ENCODE results near the gene TDRD7. TPM values are rescaled to one million over a fixed set of nuclear protein-coding genes. Genes with fewer than 3 reads are reported as not detected.
A peak's percentile ranks its signal among the peaks of the same experiment; 100 is the strongest.
"Not testable (repeated sequence)": the region's sequence is repeated elsewhere in the genome, so short reads cannot be mapped to it uniquely, and the experiment has no call there.

TDRD7 gene
- polyA plus RNA-seq, 2 donors, result 5.2 to 6.7 TPM

GRCh38 chr9:97437051-97437600 lies 25.2 kb downstream of the TDRD7 start:
- Histone ChIP-seq H3K36me3 (ENCODE audit: control insufficient read depth in 2 of 2, insufficient read depth in 2 of 2, low read length in 1 of 2) (peaks cover 2% of the 10 kb centered on the region in 2 donors), H3K27me3 (ENCODE audit: control insufficient read depth in 1 of 2, insufficient read depth in 2 of 2, low read length in 2 of 2) (no peaks in the 10 kb centered on the region), H3K27ac (ENCODE audit: low read depth in 2 of 2, low read length in 1 of 2) (no peak overlapping the region), H3K4me3 (ENCODE audit: low read depth in 1 of 2, low read length in 2 of 2) (no peak overlapping the region), H3K9me3 (ENCODE audit: control insufficient read depth in 2 of 2, insufficient read depth in 1 of 2, low read depth in 1 of 2, low read length in 1 of 2) (no peaks in the 10 kb centered on the region), H3K4me1 (ENCODE audit: control insufficient read depth in 2 of 2, insufficient read depth in 2 of 2, low read length in 1 of 2) (no peaks in the 10 kb centered on the region)
- WGBS, 2 donors, result 72 to 89% methylated on average over 1 of the region's 1 CpG

- WGBS, 2 donors, result 69 to 83% methylated on average over 2 of the region's 2 CpGs
- no peaks in the 10 kb centered on the region for H3K27me3 ChIP-seq (ENCODE audit: control insufficient read depth in 1 of 2, insufficient read depth in 2 of 2, low read length in 2 of 2)
- no peak overlapping the region for H3K27ac ChIP-seq (ENCODE audit: low read depth in 2 of 2, low read length in 1 of 2)
- H3K4me3 ChIP-seq (ENCODE audit: low read depth in 1 of 2, low read length in 2 of 2), result no peak overlapping the region
- no peaks in the 10 kb centered on the region for H3K4me1 ChIP-seq (ENCODE audit: control insufficient read depth in 2 of 2, insufficient read depth in 2 of 2, low read length in 1 of 2)
- no peaks in the 10 kb centered on the region for H3K9me3 ChIP-seq (ENCODE audit: control insufficient read depth in 2 of 2, insufficient read depth in 1 of 2, low read depth in 1 of 2, low read length in 1 of 2)
- H3K36me3 ChIP-seq (ENCODE audit: control insufficient read depth in 2 of 2, insufficient read depth in 2 of 2, low read length in 1 of 2), result peaks cover 2% of the 10 kb centered on the region in 2 donors
These were observed 26.4 kb downstream of the TDRD7 start for GRCh38 chr9:97438257-97438656.

- Histone ChIP-seq H3K27ac (ENCODE audit: low read depth in 2 of 2, low read length in 1 of 2) (no peak overlapping the region), H3K9me3 (ENCODE audit: control insufficient read depth in 2 of 2, insufficient read depth in 1 of 2, low read depth in 1 of 2, low read length in 1 of 2) (no peaks in the 10 kb centered on the region), H3K4me3 (ENCODE audit: low read depth in 1 of 2, low read length in 2 of 2) (no peak overlapping the region), H3K4me1 (ENCODE audit: control insufficient read depth in 2 of 2, insufficient read depth in 2 of 2, low read length in 1 of 2) (no peaks in the 10 kb centered on the region), H3K27me3 (ENCODE audit: control insufficient read depth in 1 of 2, insufficient read depth in 2 of 2, low read length in 2 of 2) (no peaks in the 10 kb centered on the region), H3K36me3 (ENCODE audit: control insufficient read depth in 2 of 2, insufficient read depth in 2 of 2, low read length in 1 of 2) (peaks cover 2% of the 10 kb centered on the region in 2 donors)
These were observed 26.8 kb downstream of the TDRD7 start for GRCh38 chr9:97438666-97439065.

GRCh38 chr9:97440160-97440559 lies 28.3 kb downstream of the TDRD7 start:
- no peaks in the 10 kb centered on the region for H3K27me3 ChIP-seq (ENCODE audit: control insufficient read depth in 1 of 2, insufficient read depth in 2 of 2, low read length in 2 of 2)
- WGBS, 2 donors, result 82 to 87% methylated on average over 1 of the region's 1 CpG

GRCh38 chr9:97441729-97442128 lies 29.8 kb downstream of the TDRD7 start:
- Histone ChIP-seq H3K36me3 (ENCODE audit: control insufficient read depth in 2 of 2, insufficient read depth in 2 of 2, low read length in 1 of 2) (peaks cover 2% of the 10 kb centered on the region in 2 donors), H3K27me3 (ENCODE audit: control insufficient read depth in 1 of 2, insufficient read depth in 2 of 2, low read length in 2 of 2) (no peaks in the 10 kb centered on the region), H3K4me3 (ENCODE audit: low read depth in 1 of 2, low read length in 2 of 2) (no peak overlapping the region), H3K4me1 (ENCODE audit: control insufficient read depth in 2 of 2, insufficient read depth in 2 of 2, low read length in 1 of 2) (no peaks in the 10 kb centered on the region), H3K9me3 (ENCODE audit: control insufficient read depth in 2 of 2, insufficient read depth in 1 of 2, low read depth in 1 of 2, low read length in 1 of 2) (no peaks in the 10 kb centered on the region), H3K27ac (ENCODE audit: low read depth in 2 of 2, low read length in 1 of 2) (no peak overlapping the region)
- WGBS, 2 donors, result 67 to 73% methylated on average over 2 of the region's 2 CpGs

More at GRCh38 chr9:97440160-97440559, 28.3 kb downstream of the TDRD7 start:
- Histone ChIP-seq H3K4me3 (ENCODE audit: low read depth in 1 of 2, low read length in 2 of 2) (no peak overlapping the region), H3K9me3 (ENCODE audit: control insufficient read depth in 2 of 2, insufficient read depth in 1 of 2, low read depth in 1 of 2, low read length in 1 of 2) (no peaks in the 10 kb centered on the region), H3K27ac (ENCODE audit: low read depth in 2 of 2, low read length in 1 of 2) (no peak overlapping the region), H3K36me3 (ENCODE audit: control insufficient read depth in 2 of 2, insufficient read depth in 2 of 2, low read length in 1 of 2) (peaks cover 2% of the 10 kb centered on the region in 2 donors), H3K4me1 (ENCODE audit: control insufficient read depth in 2 of 2, insufficient read depth in 2 of 2, low read length in 1 of 2) (no peaks in the 10 kb centered on the region)

GRCh38 chr9:97445119-97445701 lies 33.3 kb downstream of the TDRD7 start:
- 67 to 74% methylated on average over 2 of the region's 2 CpGs for WGBS, 2 donors
- Histone ChIP-seq H3K36me3 (ENCODE audit: control insufficient read depth in 2 of 2, insufficient read depth in 2 of 2, low read length in 1 of 2) (peaks cover 0 to 3% of the 10 kb centered on the region in 2 donors), H3K4me1 (ENCODE audit: control insufficient read depth in 2 of 2, insufficient read depth in 2 of 2, low read length in 1 of 2) (no peaks in the 10 kb centered on the region), H3K4me3 (ENCODE audit: low read depth in 1 of 2, low read length in 2 of 2) (no peak overlapping the region), H3K27ac (ENCODE audit: low read depth in 2 of 2, low read length in 1 of 2) (peak overlapping the region in 1 of 2 donors; percentile 71), H3K9me3 (ENCODE audit: control insufficient read depth in 2 of 2, insufficient read depth in 1 of 2, low read depth in 1 of 2, low read length in 1 of 2) (no peaks in the 10 kb centered on the region), H3K27me3 (ENCODE audit: control insufficient read depth in 1 of 2, insufficient read depth in 2 of 2, low read length in 2 of 2) (no peaks in the 10 kb centered on the region)

- no peaks in the 10 kb centered on the region for H3K4me1 ChIP-seq (ENCODE audit: control insufficient read depth in 2 of 2, insufficient read depth in 2 of 2, low read length in 1 of 2)
- no peak overlapping the region for H3K27ac ChIP-seq (ENCODE audit: low read depth in 2 of 2, low read length in 1 of 2)
- whole genome bisulfite sequencing, 2 donors, result 90 to 92% methylated on average over 3 of the region's 3 CpGs
- H3K9me3 ChIP-seq (ENCODE audit: control insufficient read depth in 2 of 2, insufficient read depth in 1 of 2, low read depth in 1 of 2, low read length in 1 of 2), result no peaks in the 10 kb centered on the region
- peaks cover 0 to 2% of the 10 kb centered on the region in 2 donors for H3K36me3 ChIP-seq (ENCODE audit: control insufficient read depth in 2 of 2, insufficient read depth in 2 of 2, low read length in 1 of 2)
- no peaks in the 10 kb centered on the region for H3K27me3 ChIP-seq (ENCODE audit: control insufficient read depth in 1 of 2, insufficient read depth in 2 of 2, low read length in 2 of 2)
- H3K4me3 ChIP-seq (ENCODE audit: low read depth in 1 of 2, low read length in 2 of 2), result no peak overlapping the region
These were observed 35.1 kb downstream of the TDRD7 start for GRCh38 chr9:97447001-97447400.

GRCh38 chr9:97453573-97453972 lies 41.7 kb downstream of the TDRD7 start:
- H3K36me3 ChIP-seq (ENCODE audit: control insufficient read depth in 2 of 2, insufficient read depth in 2 of 2, low read length in 1 of 2); H3K4me1 ChIP-seq (ENCODE audit: control insufficient read depth in 2 of 2, insufficient read depth in 2 of 2, low read length in 1 of 2); H3K27ac ChIP-seq (ENCODE audit: low read depth in 2 of 2, low read length in 1 of 2); H3K4me3 ChIP-seq (ENCODE audit: low read depth in 1 of 2, low read length in 2 of 2); H3K9me3 ChIP-seq (ENCODE audit: control insufficient read depth in 2 of 2, insufficient read depth in 1 of 2, low read depth in 1 of 2, low read length in 1 of 2); H3K27me3 ChIP-seq (ENCODE audit: control insufficient read depth in 1 of 2, insufficient read depth in 2 of 2, low read length in 2 of 2): not testable (repeated sequence)
- 97 to 99% methylated on average over 3 of the region's 3 CpGs for WGBS, 2 donors

- H3K36me3 ChIP-seq (ENCODE audit: control insufficient read depth in 2 of 2, insufficient read depth in 2 of 2, low read length in 1 of 2); H3K27me3 ChIP-seq (ENCODE audit: control insufficient read depth in 1 of 2, insufficient read depth in 2 of 2, low read length in 2 of 2); H3K4me1 ChIP-seq (ENCODE audit: control insufficient read depth in 2 of 2, insufficient read depth in 2 of 2, low read length in 1 of 2); H3K9me3 ChIP-seq (ENCODE audit: control insufficient read depth in 2 of 2, insufficient read depth in 1 of 2, low read depth in 1 of 2, low read length in 1 of 2); H3K4me3 ChIP-seq (ENCODE audit: low read depth in 1 of 2, low read length in 2 of 2); H3K27ac ChIP-seq (ENCODE audit: low read depth in 2 of 2, low read length in 1 of 2): not testable (repeated sequence)
These were observed 44.9 kb downstream of the TDRD7 start for GRCh38 chr9:97456841-97457240.

- Histone ChIP-seq H3K36me3 (ENCODE audit: control insufficient read depth in 2 of 2, insufficient read depth in 2 of 2, low read length in 1 of 2) (no peaks in the 10 kb centered on the region), H3K4me3 (ENCODE audit: low read depth in 1 of 2, low read length in 2 of 2) (no peak overlapping the region)
These were observed 47.4 kb downstream of the TDRD7 start for GRCh38 chr9:97459326-97459725.

More at GRCh38 chr9:97459326-97459725, 47.4 kb downstream of the TDRD7 start:
- Histone ChIP-seq H3K27ac (ENCODE audit: low read depth in 2 of 2, low read length in 1 of 2) (no peak overlapping the region), H3K4me1 (ENCODE audit: control insufficient read depth in 2 of 2, insufficient read depth in 2 of 2, low read length in 1 of 2) (no peaks in the 10 kb centered on the region), H3K9me3 (ENCODE audit: control insufficient read depth in 2 of 2, insufficient read depth in 1 of 2, low read depth in 1 of 2, low read length in 1 of 2) (no peaks in the 10 kb centered on the region), H3K27me3 (ENCODE audit: control insufficient read depth in 1 of 2, insufficient read depth in 2 of 2, low read length in 2 of 2) (no peaks in the 10 kb centered on the region)
